GM21619 (cell line): ENCODE results near the gene PLEKHM3.

ENCODE experiments used
- ATAC-seq: cut with Tn5 transposase; IDR thresholded peaks from one replicate; pipeline ENCODE4 v1.9.1; 2021; ENCODE audit not compliant: unreplicated experiment

PLEKHM3 gene

DNA sequence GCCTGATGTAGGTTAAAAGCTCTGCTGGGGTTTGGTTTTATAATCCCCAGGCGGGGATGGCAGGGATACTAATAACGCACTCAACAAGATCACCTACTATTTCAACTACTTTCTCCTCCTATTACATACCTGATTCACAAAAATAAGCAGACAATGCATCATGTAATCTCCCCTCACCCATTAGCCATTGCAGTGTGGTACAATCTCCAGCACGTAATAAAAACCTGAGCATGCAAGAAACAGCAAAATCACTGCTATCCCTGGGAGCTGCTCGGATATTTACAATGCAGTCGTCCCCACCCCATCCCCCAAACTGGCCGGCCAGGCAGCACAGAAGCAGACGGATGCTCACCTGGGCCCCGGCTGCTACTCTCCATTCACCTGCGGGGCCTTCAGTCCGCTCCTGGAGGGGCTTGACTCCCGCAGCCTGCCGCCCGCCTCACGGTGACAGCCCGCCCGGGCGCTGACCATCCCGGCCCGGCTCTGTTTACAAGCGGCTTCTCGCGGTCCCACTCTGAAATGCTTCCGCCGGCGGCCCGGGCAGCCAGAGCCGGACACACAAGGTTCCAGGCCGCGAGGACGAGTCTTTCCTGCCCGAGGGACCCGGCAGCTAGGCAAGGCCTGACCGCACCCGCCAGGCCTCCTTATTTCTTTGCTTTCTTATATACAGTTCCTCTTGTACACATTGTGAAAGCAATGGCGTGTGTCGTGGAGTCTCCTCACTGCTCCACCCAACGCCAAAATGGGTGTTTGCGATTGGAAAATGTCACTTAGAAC lies at the start of gene PLEKHM3:
PLEKHM3 (minus strand) TSS at position 491 of the 777 bp plus-strand sequence. CDS start 23,888 bp downstream, outside the sequence.
- ATAC-seq = peak; percentile 94

- ATAC-seq = no peak
These were observed 49.5 kb upstream of the PLEKHM3 start for GRCh38 chr2:208074610-208075356.

GRCh38 chr2:208072250-208072892 lies 47.0 kb upstream of the PLEKHM3 start:
- peak; percentile 89 for ATAC-seq

- no peak for ATAC-seq
These were observed 43.9 kb upstream of the PLEKHM3 start for GRCh38 chr2:208069186-208069585.

DNA sequence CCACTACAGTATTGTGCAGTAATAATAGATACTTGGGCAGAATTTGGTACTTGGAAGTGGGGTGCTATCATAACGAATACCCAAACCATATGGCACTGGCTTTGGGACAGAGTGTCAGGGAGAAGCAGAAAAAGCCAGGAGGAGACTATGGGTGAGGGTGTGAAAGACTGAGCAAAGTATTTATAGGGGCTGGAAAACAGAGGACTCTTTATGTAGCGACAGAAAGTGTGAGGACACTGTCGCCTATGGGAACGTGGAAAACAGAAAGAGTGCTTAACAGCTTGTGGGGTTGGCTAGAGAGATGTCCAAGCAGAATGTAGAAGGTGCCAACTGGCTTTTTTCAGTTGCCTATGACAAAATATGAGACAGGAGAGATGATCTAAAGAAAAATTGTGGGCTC lies 40.7 kb upstream of the PLEKHM3 start:
- no peak for ATAC-seq

- no peak for ATAC-seq
These were observed 40.1 kb upstream of the PLEKHM3 start for GRCh38 chr2:208065476-208065875.

DNA sequence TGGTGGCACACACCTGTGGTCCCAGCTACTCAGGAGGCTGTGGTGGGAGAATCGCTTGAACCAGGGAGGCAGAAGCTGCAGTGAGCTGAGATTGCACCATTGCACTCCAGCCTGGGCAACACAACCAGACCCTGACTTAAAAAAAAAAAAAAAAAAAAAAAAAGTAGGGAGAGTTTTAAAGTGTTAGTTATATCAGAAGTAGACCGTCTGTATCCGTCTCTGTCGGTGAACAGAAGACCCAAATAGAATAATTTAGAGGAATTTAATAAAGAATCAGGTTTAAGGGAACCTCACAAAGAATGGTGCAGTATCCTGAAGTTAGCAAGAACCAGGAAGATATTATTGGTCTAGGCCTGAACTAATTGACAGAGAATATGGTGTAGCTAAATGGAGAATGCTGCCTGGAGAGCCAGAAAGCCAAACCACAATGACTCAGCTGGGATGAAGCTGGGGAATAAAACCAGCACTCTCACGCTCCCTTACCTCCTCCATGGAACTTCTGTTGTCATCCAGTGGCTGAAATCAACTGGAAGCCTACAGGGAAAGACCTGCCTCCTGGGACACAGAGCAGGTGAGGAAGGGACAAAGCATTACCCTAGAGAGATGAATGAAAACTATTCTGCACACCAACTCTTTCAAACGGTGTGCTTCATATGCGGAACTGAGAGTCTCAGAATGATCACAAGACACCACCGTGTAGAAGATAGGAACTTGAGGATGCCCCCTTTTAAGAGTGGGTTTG lies 39.1 kb upstream of the PLEKHM3 start:
- peak; percentile 96 for ATAC-seq

GRCh38 chr2:208062961-208063360 lies 37.6 kb upstream of the PLEKHM3 start:
- no peak for ATAC-seq

DNA sequence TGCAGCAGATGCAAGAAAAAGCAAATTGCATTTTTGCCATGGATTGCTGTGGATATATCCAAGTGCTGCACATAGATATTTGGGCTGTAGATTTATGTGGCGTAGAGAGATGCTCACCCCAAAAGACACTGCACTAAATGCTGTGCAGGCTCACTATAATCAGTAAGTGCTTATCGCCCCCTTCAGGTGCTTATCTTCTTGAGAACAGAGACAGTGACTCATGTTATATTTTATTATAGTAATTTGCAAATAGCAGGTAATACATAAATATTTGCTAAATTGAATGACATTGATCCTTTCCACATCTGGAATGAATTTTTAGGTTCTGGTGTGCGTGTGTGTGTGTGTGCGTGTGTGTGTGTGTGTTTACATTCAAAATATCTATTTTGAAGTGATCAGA lies 36.8 kb upstream of the PLEKHM3 start:
- no peak for ATAC-seq

- ATAC-seq = no peak
These were observed 31.8 kb upstream of the PLEKHM3 start for GRCh38 chr2:208057108-208057507.

GRCh38 chr2:208049441-208049840 lies 24.1 kb upstream of the PLEKHM3 start:
- no peak for ATAC-seq

DNA sequence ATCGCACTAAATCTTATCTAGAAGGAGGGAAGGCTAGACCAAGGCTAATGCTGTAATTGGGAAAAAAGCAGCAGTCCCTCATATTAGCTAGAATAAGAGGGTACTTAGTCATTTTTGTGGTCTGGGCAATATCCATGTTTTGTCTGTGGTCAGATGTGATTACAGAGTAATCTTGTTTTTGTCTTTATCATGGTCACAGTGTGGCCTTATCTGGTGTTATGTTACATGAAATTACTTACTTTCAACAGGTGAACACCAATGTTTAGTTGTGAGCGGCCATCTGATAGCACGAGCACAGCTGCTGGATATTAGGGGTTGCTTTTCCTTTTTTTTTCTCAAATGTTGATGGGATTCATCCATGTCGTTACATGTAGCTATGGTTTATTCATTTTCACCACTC lies 23.7 kb upstream of the PLEKHM3 start:
- ATAC-seq = no peak

DNA sequence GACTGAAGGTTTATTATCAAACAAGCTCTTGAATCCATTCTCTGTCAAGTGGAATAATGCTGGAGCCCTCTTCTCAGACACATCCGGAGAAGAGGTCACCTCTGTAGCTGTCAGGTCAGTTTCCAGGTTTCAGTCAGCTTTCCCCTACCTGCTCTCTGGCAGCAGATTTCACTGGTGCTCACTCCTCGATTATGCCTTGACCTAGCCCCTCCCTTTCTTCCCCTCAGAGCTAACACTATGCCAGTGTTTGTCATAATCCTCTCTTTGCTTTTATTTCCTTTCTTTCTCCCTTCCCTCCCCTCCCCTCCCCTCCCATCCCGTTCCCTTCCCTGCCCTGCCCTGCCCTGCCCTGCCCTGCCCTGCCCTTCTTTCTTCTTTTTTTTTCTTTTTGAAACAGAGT lies 22.5 kb upstream of the PLEKHM3 start:
- no peak for ATAC-seq

DNA sequence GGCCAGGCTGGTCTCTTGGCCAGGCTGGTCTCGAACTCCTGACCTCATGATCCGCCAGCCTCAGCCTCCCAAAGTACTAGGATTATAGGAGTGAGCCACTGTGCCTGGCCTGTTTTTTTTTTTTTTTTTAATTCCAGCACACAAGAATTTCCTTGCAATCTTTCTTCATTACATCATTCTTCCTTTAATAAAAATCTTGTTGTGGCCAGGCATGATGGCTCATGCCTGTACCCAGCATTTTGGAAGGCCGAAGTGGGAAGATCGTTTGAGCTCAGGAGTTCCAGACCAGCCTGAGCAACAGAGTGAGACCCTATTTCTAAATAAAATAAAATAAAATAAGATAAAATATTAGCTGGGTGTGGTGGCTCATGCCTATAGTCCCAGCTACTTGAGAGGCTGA lies 21.4 kb upstream of the PLEKHM3 start:
- ATAC-seq = no peak

DNA sequence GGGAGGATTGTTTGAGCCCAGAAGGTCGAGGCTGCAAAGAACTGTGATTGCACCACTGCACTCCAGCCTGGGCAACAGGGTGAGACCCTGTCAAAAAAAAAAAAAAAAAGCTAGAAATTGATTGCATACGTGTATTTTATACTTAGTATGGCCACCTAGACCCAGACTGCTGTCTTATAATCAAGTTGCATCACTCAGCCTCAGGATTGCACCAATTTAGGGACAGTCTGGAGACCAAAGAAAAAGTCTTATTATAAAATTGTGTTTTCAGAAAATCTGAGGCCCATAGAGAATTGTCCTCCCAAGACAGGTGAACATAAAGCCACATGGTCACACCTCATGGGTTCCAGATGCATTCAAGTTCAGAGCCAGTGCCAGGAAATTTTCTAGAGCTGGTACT lies 17.1 kb upstream of the PLEKHM3 start:
- no peak for ATAC-seq

DNA sequence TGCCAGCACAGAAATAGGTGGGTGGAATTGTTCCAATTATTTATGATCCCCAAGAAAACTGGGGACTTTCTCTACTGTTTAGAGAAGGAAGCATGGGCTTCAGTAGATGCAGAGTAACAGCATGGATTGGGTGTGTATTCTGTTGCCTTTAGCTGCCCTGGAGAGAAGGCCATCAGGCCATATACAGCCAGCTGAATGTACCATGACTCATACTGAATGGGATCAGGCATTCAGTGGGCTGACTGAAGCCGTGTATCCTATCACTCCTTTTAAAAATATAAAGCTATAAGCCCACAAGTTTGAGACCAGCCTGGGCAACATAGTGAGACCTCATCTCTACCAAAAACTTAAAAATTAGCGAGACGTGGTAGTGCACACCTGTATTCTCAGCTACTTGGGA lies 16.7 kb upstream of the PLEKHM3 start:
- ATAC-seq = no peak

- ATAC-seq = peak; percentile 84
These were observed 15.2 kb upstream of the PLEKHM3 start for GRCh38 chr2:208040199-208041171.

DNA sequence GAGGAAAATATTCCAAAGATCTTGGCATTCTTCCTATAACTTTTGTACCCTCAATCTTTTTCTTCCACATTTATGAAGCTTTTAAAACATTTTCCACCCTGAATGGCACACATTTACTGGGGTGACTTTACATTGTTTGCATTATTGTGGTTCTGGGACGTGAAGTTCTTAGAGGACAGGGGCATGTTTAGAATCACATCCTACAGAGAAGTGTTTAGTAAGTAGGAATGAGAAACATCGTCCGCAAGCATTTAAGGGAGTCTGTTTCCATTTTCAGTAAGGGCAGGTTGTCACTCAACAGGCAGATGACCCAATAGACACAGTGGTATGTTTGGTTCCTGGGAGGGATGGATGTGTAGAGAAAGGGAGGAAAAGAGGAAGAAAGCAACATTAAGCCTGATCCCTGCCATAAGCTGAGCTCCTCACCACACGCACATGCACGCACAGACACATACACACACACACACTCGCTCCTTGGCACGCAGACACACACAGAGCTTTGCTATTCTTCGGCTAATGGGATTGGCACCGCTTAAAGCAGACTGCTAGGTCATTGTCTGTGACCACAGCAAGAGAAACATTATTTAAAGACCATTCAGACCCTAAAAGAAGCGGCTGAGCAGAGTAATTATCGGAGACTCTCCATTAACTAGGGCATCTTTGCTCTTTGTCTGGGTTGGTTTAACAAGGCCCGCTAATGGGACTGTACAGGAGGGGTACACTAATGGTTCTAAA lies 14.2 kb upstream of the PLEKHM3 start:
- ATAC-seq = no peak
